Measurements from ENCODE around the gene IMPG2.

DNA sequence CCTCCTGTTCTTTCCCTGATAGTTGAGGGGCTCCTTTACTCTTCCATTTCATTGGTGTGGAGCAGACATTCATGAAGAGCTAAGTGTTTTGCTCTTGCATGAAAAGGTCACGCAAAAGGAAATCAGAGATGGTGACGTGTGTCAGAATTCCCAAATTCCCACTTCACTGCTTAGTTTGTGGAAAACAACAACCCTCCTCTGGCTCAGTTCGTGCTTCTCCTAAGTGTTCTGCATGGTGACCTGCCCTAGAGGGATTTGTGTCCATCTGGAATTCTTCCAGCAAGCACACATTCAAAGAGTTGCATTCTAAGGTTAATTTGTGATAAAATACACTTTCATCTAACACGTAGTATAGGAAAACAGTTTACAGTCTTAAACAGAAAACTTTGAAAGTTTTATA lies 95.6 kb downstream of the IMPG2 start:
- TF ChIP-seq SUZ12 (IDR thresholded peaks at IDR 0.05) (no peak), LEF1 (IDR thresholded peaks at IDR 0.05; ENCODE audit: borderline replicate concordance) (no peak), FOXK2 (IDR thresholded peaks at IDR 0.05) (no peak), BHLHE40 (IDR thresholded peaks at IDR 0.05; ENCODE audit: borderline replicate concordance) (no peak), NFRKB (IDR thresholded peaks at IDR 0.05) (no peak), SP1 (IDR thresholded peaks at IDR 0.05) (no peak)

All from HEK293T (cell line).